SKM-1 treated with dmso at 0.1 percent for 144 hours (cell line): ENCODE results near the gene ACKR4.
A peak's percentile ranks its signal among the peaks of the same experiment; 100 is the strongest.
"Not testable (repeated sequence)": the region's sequence is repeated elsewhere in the genome, so short reads cannot be mapped to it uniquely, and the experiment has no call there.

ENCODE experiments used
- DNase-seq: peaks from one replicate; lab custom pipeline; 2025; ENCODE audit not compliant: unreplicated experiment; lab: John Stamatoyannopoulos, UW

The ACKR4 gene

GRCh38 chr3:132638706-132639105, 41.6 kb downstream of the ACKR4 start:
- no peak for DNase-seq

- not testable (repeated sequence) for DNase-seq
Measured at GRCh38 chr3:132641427-132641826, 44.4 kb downstream of the ACKR4 start.

- DNase-seq = peak; percentile 69
Measured at GRCh38 chr3:132641837-132642538, 44.9 kb downstream of the ACKR4 start.

- DNase-seq = no peak
Measured at GRCh38 chr3:132642539-132642847, 45.4 kb downstream of the ACKR4 start.

- DNase-seq = peak; percentile 40
Measured at GRCh38 chr3:132643366-132643765, 46.3 kb downstream of the ACKR4 start.

GRCh38 chr3:132645058-132645457, 48.0 kb downstream of the ACKR4 start:
- no peak for DNase-seq

GRCh38 chr3:132650153-132650552, 53.1 kb downstream of the ACKR4 start:
- DNase-seq = no peak
